Adrenal gland (tissue), 12 donors: ENCODE data around the gene IFIT2. TPM values are rescaled to one million over a fixed set of nuclear protein-coding genes. Genes with fewer than 3 reads are reported as not detected.
A peak's percentile ranks its signal among the peaks of the same experiment; 100 is the strongest.

Experiments used
- DNase-seq, 7 donors: peaks; one replicate each; pipeline ENCODE4 v3.0.0-alpha.2; 2019 to 2020
- H3K27ac ChIP-seq, 5 donors: fragments of 200-600 bp; sonication (generic) in 4 of 5; 1 replicate in 3 of 5; 2 replicates in 2 of 5; pipeline versions ENCODE4 v1.5.1 to v1.8.0; 2016 to 2020; ENCODE audit warnings: mild to moderate bottlenecking in 1 of 5
- H3K27me3 ChIP-seq: fragments of 200-600 bp; 2 replicates; pipeline ENCODE4 v1.8.0; 2021
- H3K36me3 ChIP-seq, 2 donors: fragments of 200-600 bp; replicated peaks in 1 of 2; 1 replicate in 1 of 2; 2 replicates in 1 of 2; pipeline versions ENCODE4 v1.5.1 to v1.8.0; 2018 to 2022
- H3K4me1 ChIP-seq, 2 donors: fragments of 200-600 bp; replicated peaks in 1 of 2; 1 replicate in 1 of 2; 2 replicates in 1 of 2; pipeline versions ENCODE4 v1.5.1 to v1.8.0; 2018 to 2021
- H3K4me3 ChIP-seq, 4 donors: fragments of 200-600 bp; sonication (generic) in 3 of 4; one replicate each; pipeline ENCODE4 v1.5.1; 2016 to 2018
- H3K9me3 ChIP-seq, 3 donors: fragments of 200-600 bp; sonication (generic) in 1 of 3; replicated peaks in 1 of 3; 1 replicate in 2 of 3; 2 replicates in 1 of 3; pipeline versions ENCODE4 v1.5.1 to v1.8.0; 2016 to 2021
- CTCF ChIP-seq, 6 experiments: fragments of 450-650 bp in 4 of 6; fragments of 200-600 bp in 2 of 6; sonication (generic) in 1 of 6; IDR thresholded peaks; 1 replicate in 5 of 6; 2 replicates in 1 of 6; pipeline versions ENCODE4 v1.5.1 to v1.8.0; 2016 to 2021; ENCODE audit warnings: antibody characterized with exemption in 6 of 6, mild to moderate bottlenecking in 2 of 6, moderate library complexity in 1 of 6
- POLR2A ChIP-seq, 2 donors: fragments of 450-650 bp; IDR thresholded peaks; one replicate each; pipeline ENCODE4 v1.6.1; 2017; ENCODE audit warnings: antibody characterized with exemption in 2 of 2, mild to moderate bottlenecking in 2 of 2, moderate library complexity in 1 of 2
- WGBS, 4 donors: extraction: QIAGEN DNeasy Blood & Tissue Kit in 2 of 4; methylation state at CpG; one replicate each; pipeline versions ENCODE4 v1.1.5 to v1.1.7; 2013 to 2017; 5-methylcytosine and 5-hydroxymethylcytosine counted together
- intact Hi-C, 2 donors: fragments of 100-400 bp; cut with DNase I; formaldehyde crosslinking; loops; one replicate each; pipeline versions ENCODE4 v1.14.1 to v1.15.0; 2022 to 2023
- polyA plus RNA-seq, 3 donors: library from polyadenylated mRNA; stranded (reverse); fragments of 200-250 nt in 2 of 3; fragments of 350-450 nt in 1 of 3; fragmentation: Illumina TruSeq in 1 of 3; extraction: RNeasy Lipid Tissue Mini Kit (QIAGEN cat#74804) in 1 of 3; gene quantifications; one replicate each; pipeline ENCODE4 v1.2.3, GENCODE V29; 2013 to 2014
- total RNA-seq, 9 donors: library from RNA; depleted of rRNA in 4 of 9; stranded (reverse); fragments of >200 nt in 4 of 9; fragments of 120-200 nt in 1 of 9; fragmentation: NEBNext Ultra II Directional in 1 of 9; extraction: Animal tissue kit (Norgen Biotek cat#: 25700) in 1 of 9; gene quantifications; one replicate each; pipeline versions ENCODE4 v1.1.0 to v1.2.4, GENCODE V29; 2013 to 2023
- donor health status: healthy with polysubstance abuse.
- donor health status: Bipolar disorder and iron deficiency.
- donor health status: DM: yes; HTN: yes; CAD: no.
- donor health status: DM: no; HTN: no; CAD: no.
- donor health status: DM: no; HTN: no; CAD: no.
- donor health status: DM: yes; HTN: yes; CAD: no.

IFIT2 gene
- total and polyA plus RNA-seq, 12 donors, result 4.0 to 30.0 (median 11.4) TPM

DNA sequence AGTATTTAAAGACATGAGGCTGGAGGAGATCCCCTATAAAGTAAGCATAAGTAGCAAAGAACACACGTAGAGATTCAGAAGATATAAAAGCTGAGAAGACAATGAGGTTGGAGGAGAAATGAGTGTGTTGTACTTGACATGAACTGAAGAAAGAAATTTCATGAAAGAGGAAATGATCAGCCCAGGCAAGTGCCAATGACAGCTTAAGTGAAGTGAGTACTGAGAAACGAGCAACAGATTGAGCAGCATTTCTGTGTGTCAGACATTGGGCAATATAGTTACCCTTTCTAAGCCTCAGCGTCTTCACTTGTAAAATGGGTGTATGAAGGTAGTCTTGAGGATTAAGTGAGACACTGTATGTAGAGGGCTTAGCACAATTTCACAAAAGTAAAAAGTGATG lies 45.5 kb upstream of the IFIT2 start:
- H3K4me1 ChIP-seq, result peaks cover 0 to 21% of the 10 kb centered on the region in 2 donors
- peak overlapping the region in 1 of 5 donors; percentile 48 for H3K27ac ChIP-seq
- DNase-seq, result no peak
- H3K27me3 ChIP-seq, result no peaks in the 10 kb centered on the region
- intact Hi-C loops, result no loop called here
- WGBS, 4 donors, result 72 to 77% (median 73%) methylated on average over 3 of the region's 3 CpGs
- H3K36me3 ChIP-seq, result no peaks in the 10 kb centered on the region
- no peak for TF ChIP-seq POLR2A (IDR thresholded peaks at IDR 0.05)
- TF ChIP-seq CTCF (IDR thresholded peaks at IDR 0.05), result no peak
- H3K9me3 ChIP-seq, result no peaks in the 10 kb centered on the region
- no peak overlapping the region for H3K4me3 ChIP-seq

DNA sequence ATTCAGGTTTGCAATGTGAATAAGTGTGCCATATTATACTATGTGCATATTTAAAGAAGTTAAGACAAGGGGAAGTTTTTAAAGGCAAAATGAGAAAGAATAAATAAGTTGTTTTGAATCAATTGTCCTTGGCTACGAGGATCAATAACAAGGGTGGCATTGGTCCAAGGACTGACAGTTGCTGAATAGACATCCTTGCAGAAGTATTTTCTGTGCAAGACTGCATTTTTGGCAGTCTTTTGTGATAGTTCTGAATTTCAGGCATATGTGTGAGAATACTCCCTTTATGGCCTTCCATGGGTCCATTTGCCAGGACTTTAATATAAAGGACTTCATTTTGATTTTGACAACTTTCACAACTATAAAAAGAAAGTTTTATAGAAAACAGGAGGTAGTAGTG lies 44.9 kb upstream of the IFIT2 start:
- intact Hi-C loops, result no loop called here
- H3K4me1 ChIP-seq, result peaks cover 2 to 26% of the 10 kb centered on the region in 2 donors
- 23 to 39% (median 35%) methylated on average over 1 of the region's 1 CpG for WGBS, 4 donors
- no peak for TF ChIP-seq POLR2A (IDR thresholded peaks at IDR 0.05)
- no peaks in the 10 kb centered on the region for H3K36me3 ChIP-seq
- H3K4me3 ChIP-seq, result no peak overlapping the region
- no peak overlapping the region for H3K27ac ChIP-seq
- H3K27me3 ChIP-seq, result no peaks in the 10 kb centered on the region
- no peak for DNase-seq
- H3K9me3 ChIP-seq, result no peaks in the 10 kb centered on the region

DNA sequence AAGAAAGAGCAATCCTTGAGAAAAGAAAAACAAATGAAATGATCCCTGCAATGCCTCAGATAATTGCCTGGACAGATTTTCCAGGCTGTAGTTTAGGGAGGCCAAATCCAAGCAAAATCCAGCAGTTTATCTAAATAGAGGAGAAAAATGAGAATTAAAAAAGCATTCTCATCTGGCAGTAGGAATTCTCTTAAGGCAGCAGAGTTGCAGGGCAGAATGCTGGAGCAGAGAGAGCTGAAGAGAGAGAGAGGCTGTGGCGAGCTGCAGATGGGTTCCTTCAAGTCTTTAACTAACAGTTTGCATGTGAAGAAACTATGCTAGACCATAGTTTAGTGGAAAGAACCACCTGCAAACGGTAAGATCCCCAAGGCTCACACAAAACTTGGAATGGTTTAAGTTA lies 44.3 kb upstream of the IFIT2 start:
- no peak for DNase-seq
- TF ChIP-seq CTCF (IDR thresholded peaks at IDR 0.05) (no peak), POLR2A (IDR thresholded peaks at IDR 0.05) (no peak)
- Histone ChIP-seq H3K4me3 (no peak overlapping the region), H3K4me1 (peaks cover 7 to 28% of the 10 kb centered on the region in 2 donors), H3K27ac (no peak overlapping the region), H3K27me3 (no peaks in the 10 kb centered on the region), H3K9me3 (no peaks in the 10 kb centered on the region), H3K36me3 (no peaks in the 10 kb centered on the region)
- 47 to 65% (median 57%) methylated on average over 2 of the region's 2 CpGs for WGBS, 4 donors
- intact Hi-C loops, result no loop called here

DNA sequence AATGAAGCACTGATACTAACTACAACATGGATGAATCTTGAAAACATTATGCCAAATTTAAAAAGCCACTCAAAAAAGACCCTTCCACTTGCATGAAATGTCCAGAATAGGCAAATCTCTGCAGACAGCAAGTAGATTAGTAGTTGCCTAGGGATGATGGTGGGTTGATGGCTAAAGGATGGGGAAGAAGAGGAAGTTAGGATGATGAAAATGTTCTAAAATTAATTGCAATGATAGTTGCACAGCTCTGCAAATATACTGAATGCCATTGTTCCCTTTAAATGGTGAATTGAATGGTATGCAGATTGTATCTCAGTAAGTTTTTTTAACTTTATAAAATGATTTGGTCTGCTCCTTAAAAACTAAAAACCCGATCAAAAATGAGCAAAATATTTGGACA lies 43.0 kb upstream of the IFIT2 start:
- Histone ChIP-seq H3K27ac (no peak overlapping the region), H3K9me3 (no peaks in the 10 kb centered on the region), H3K27me3 (no peaks in the 10 kb centered on the region), H3K4me1 (peaks cover 7 to 35% of the 10 kb centered on the region in 2 donors), H3K4me3 (no peak overlapping the region), H3K36me3 (no peaks in the 10 kb centered on the region)
- intact Hi-C loops, result no loop called here
- 57 to 74% (median 65%) methylated on average over 1 of the region's 1 CpG for WGBS, 4 donors
- TF ChIP-seq POLR2A (IDR thresholded peaks at IDR 0.05) (no peak), CTCF (IDR thresholded peaks at IDR 0.05) (no peak)
- DNase-seq, result no peak
